ENCODE data around the gene LYST. TPM values are rescaled to one million over a fixed set of nuclear protein-coding genes. Genes with fewer than 3 reads are reported as not detected.

Gene LYST
- total and polyA plus RNA-seq, 2 donors (not counting 3 experiments of a cell fraction or from before 2014, with no cell fraction given): 3.1 to 9.6 TPM

DNA sequence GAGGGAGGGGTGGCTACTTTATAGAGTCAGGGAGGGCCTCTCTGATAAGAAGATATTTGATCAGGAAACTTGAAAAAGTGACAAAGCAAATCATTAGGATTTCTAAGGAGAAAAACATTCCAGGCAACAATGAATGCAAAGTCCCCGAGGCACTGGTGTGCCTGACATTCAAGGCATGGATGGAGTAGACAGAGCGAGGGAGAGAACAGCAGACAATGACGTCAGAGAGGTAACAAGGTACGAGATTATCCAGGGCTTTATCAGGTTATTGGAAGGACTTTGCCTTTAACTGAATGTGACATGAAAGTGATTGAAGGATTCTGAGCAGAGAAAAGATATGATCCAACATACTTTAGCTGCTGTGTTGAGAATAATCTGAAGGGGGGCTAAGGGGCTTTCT, 144.7 kb downstream of the LYST start:
- Histone ChIP-seq H3K4me1 (ENCODE audit: control insufficient read depth, extremely low read depth, insufficient read depth, low read length) (no peaks in the 10 kb centered on the region), H3K79me2 (ENCODE audit: control insufficient read depth, insufficient read depth, low read length) (no peaks in the 10 kb centered on the region), H3K4me2 (ENCODE audit: insufficient read depth, low read length) (no peak overlapping the region), H3K27ac (ENCODE audit: insufficient read depth, low read depth, low read length) (no peak overlapping the region), H3K4me3 (replicated peaks in 1 of 3; ENCODE audit: insufficient read depth in 1 of 3, low read depth in 1 of 3, low read length in 3 of 3) (no peak overlapping the region), H3K9me3 (replicated peaks; ENCODE audit: control insufficient read depth, insufficient read depth, low read length) (no peaks in the 10 kb centered on the region), H3K27me3 (ENCODE audit: control insufficient read depth in 2 of 2, insufficient read depth in 2 of 2, low read length in 2 of 2) (no peaks in the 10 kb centered on the region), H3K9me1 (replicated peaks; ENCODE audit: control insufficient read depth, extremely low read depth, insufficient read depth, low read length) (no peaks in the 10 kb centered on the region), H4K20me1 (replicated peaks; ENCODE audit: control insufficient read depth, extremely low read depth, insufficient read depth, low read length) (no peaks in the 10 kb centered on the region), H3K9ac (replicated peaks; ENCODE audit: extremely low read depth, insufficient read depth, low read length) (no peak overlapping the region), H2AFZ (ENCODE audit: low read depth, low read length) (no peak overlapping the region), H3K36me3 (ENCODE audit: control insufficient read depth in 2 of 2, extremely low read depth in 1 of 2, insufficient read depth in 2 of 2, low read length in 2 of 2) (no peaks in the 10 kb centered on the region)
- no TSS peak for BruUV-seq (replicated peaks)
- intact Hi-C loops (cut with micrococcal nuclease): no loop called here
- FAIRE-seq (no peak), DNase-seq (ENCODE audit: low read depth, low spot score) (no peak)
- dilution Hi-C loops (cut with MboI; ENCODE audit: extremely low pct_ligation_motif_present, low sequenced_read_pairs): no loop called here
- POLR2A ChIA-PET: no interaction called here
- no peak for TF ChIP-seq EZH2 (IDR thresholded peaks at IDR 0.05; ENCODE audit: borderline replicate concordance, low read depth, low read length, severe bottlenecking)
- no peak for TF ChIP-seq MYC (IDR thresholded peaks at IDR 0.05; ENCODE audit: low read depth, low read length)
- no peak for TF ChIP-seq POLR2A (IDR thresholded peaks at IDR 0.05; ENCODE audit: low read depth, low read length)
- TF ChIP-seq JUN (IDR thresholded peaks at IDR 0.05; ENCODE audit: borderline replicate concordance, insufficient read depth, insufficient read length, low read depth): no peak
- TF ChIP-seq GATA2 (IDR thresholded peaks at IDR 0.05; ENCODE audit: insufficient read depth, insufficient read length, low read depth, low read length): no peak
- TF ChIP-seq, protein P1, sequence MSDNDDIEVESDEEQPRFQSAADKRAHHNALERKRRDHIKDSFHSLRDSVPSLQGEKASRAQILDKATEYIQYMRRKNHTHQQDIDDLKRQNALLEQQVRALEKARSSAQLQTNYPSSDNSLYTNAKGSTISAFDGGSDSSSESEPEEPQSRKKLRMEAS (IDR thresholded peaks at IDR 0.05; ENCODE audit: insufficient read depth, insufficient read length): no peak
- TF ChIP-seq FOS (IDR thresholded peaks at IDR 0.05; ENCODE audit: borderline replicate concordance, insufficient read depth, low read length): no peak
- TF ChIP-seq, protein P2, sequence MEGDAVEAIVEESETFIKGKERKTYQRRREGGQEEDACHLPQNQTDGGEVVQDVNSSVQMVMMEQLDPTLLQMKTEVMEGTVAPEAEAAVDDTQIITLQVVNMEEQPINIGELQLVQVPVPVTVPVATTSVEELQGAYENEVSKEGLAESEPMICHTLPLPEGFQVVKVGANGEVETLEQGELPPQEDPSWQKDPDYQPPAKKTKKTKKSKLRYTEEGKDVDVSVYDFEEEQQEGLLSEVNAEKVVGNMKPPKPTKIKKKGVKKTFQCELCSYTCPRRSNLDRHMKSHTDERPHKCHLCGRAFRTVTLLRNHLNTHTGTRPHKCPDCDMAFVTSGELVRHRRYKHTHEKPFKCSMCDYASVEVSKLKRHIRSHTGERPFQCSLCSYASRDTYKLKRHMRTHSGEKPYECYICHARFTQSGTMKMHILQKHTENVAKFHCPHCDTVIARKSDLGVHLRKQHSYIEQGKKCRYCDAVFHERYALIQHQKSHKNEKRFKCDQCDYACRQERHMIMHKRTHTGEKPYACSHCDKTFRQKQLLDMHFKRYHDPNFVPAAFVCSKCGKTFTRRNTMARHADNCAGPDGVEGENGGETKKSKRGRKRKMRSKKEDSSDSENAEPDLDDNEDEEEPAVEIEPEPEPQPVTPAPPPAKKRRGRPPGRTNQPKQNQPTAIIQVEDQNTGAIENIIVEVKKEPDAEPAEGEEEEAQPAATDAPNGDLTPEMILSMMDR (IDR thresholded peaks at IDR 0.05; ENCODE audit: extremely low read depth in 1 of 2, insufficient read depth in 1 of 2, low read depth in 1 of 2, low read length in 2 of 2): no peak
- no peak for TF ChIP-seq POLR2AphosphoS5 (IDR thresholded peaks at IDR 0.05; ENCODE audit: insufficient read depth, low read depth, low read length)
- CTCF ChIA-PET: no interaction called here
